SU-DHL-6 (cell line): ENCODE measurements around the gene PNMA8B.

ENCODE experiments used
- H2AFZ ChIP-seq: fragments of 200-600 bp; sonication (generic); 2 replicates; pipeline ENCODE4 v1.6.1; 2014; ENCODE audit warnings: low read depth, mild to moderate bottlenecking, moderate library complexity, mixed read lengths, antibody characterized with exemption, low read length; ENCODE audit not compliant: severe bottlenecking
- H3F3A ChIP-seq: fragments of 200-600 bp; shearing (Covaris generic); 2 replicates; pipeline ENCODE4 v1.6.0; 2016; ENCODE audit warnings: antibody characterized with exemption, mild to moderate bottlenecking; ENCODE audit not compliant: insufficient read depth
- H3K27ac ChIP-seq: fragments of 200-600 bp; sonication (generic); 2 replicates; pipeline ENCODE4 v1.5.1; 2016; ENCODE audit warnings: low read depth, mild to moderate bottlenecking, low read length, moderate library complexity, mixed read lengths
- H3K27me3 ChIP-seq: fragments of 200-600 bp; sonication (generic), shearing (Covaris generic); 2 replicates; pipeline ENCODE4 v1.6.0; 2014; ENCODE audit warnings: mild to moderate bottlenecking, low read length
- H3K36me3 ChIP-seq: fragments of 200-600 bp; sonication (generic); 2 replicates; pipeline ENCODE4 v1.6.1; 2014; ENCODE audit warnings: mild to moderate bottlenecking, low read length, mixed read lengths
- H3K4me2 ChIP-seq: fragments of 300-600, 200-600 bp; shearing (Covaris generic), sonication (generic); 2 replicates; pipeline ENCODE4 v1.6.0; 2014; ENCODE audit warnings: low read length, low read depth, mild to moderate bottlenecking; ENCODE audit not compliant: poor library complexity, severe bottlenecking
- H3K4me3 ChIP-seq: fragments of 200-600 bp; sonication (generic); 2 replicates; pipeline ENCODE4 v1.5.1; 2014; ENCODE audit warnings: antibody characterized with exemption, low read length, mild to moderate bottlenecking, mixed read lengths; ENCODE audit not compliant: insufficient read depth, poor library complexity, severe bottlenecking
- H3K79me2 ChIP-seq: fragments of 200-600 bp; sonication (generic); 2 replicates; pipeline ENCODE4 v1.6.1; 2014; ENCODE audit warnings: mild to moderate bottlenecking, low read length, moderate library complexity; ENCODE audit not compliant: insufficient read depth
- H3K9ac ChIP-seq: fragments of 200-600 bp; sonication (generic); 2 replicates; pipeline ENCODE4 v1.7.0; 2014; ENCODE audit warnings: mild to moderate bottlenecking, low read length
- H3K9me2 ChIP-seq: fragments of 200-600 bp; sonication (generic); replicated peaks from 2 replicates; pipeline ENCODE4 v1.6.1; 2014; ENCODE audit warnings: low read length; ENCODE audit not compliant: insufficient read depth
- H3K9me3 ChIP-seq: fragments of 200-600 bp; sonication (generic); 2 replicates; pipeline ENCODE4 v1.6.1; 2014; ENCODE audit warnings: low read length, mixed read lengths; ENCODE audit not compliant: insufficient read depth
- H4K20me1 ChIP-seq: fragments of 200-600 bp; sonication (generic); 2 replicates; pipeline ENCODE4 v1.6.1; 2014; ENCODE audit warnings: low read depth, mild to moderate bottlenecking, antibody characterized with exemption, low read length, moderate library complexity, mixed read lengths
- EZH2phosphoT487 ChIP-seq: fragments of 200-600 bp; sonication (generic), shearing (Covaris generic); conservative IDR thresholded peaks from 2 replicates; pipeline ENCODE4 v1.6.1; 2018; ENCODE audit warnings: mild to moderate bottlenecking, antibody characterized with exemption, low read length, moderate library complexity, mixed read lengths
- TF ChIP-seq, protein P1 (sequence below): fragments of 200-600 bp; sonication (generic); IDR thresholded peaks from one replicate; pipeline ENCODE4 v1.5.1; 2017; ENCODE audit warnings: antibody characterized with exemption, mild to moderate bottlenecking, low read length, moderate library complexity; ENCODE audit not compliant: insufficient read depth, poor library complexity, severe bottlenecking

Gene PNMA8B

DNA sequence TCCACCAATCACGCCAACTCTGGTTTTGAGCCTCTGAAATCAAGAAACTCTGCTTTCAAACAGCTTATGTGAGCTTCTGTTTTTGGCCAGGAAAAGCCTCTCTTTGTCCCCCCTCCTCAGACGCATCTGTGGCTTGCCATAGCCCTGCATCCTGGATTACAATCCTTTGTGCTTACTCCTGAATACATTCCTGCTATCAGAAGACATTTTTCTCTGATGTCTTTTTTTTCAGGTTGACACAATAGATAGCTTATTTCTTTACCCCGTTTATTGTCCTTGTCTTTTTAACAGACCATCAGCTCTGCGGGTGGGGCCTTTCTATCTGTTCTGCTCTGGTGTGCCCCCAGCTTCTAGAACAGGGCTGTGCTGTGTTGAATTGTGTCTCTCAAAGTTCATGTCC lies 11.0 kb downstream of the PNMA8B start:
- H2AFZ ChIP-seq = peak overlapping the region; percentile 62
- peak overlapping the region; percentile 75 for H3K27ac ChIP-seq
- no peaks in the 10 kb centered on the region for H3K27me3 ChIP-seq
- peak overlapping the region; percentile 16 for H3K4me2 ChIP-seq
- no peaks in the 10 kb centered on the region for H3K9me3 ChIP-seq
- no peaks in the 10 kb centered on the region for H3K79me2 ChIP-seq
- TF ChIP-seq EZH2phosphoT487 = no peak
- TF ChIP-seq, protein P1, sequence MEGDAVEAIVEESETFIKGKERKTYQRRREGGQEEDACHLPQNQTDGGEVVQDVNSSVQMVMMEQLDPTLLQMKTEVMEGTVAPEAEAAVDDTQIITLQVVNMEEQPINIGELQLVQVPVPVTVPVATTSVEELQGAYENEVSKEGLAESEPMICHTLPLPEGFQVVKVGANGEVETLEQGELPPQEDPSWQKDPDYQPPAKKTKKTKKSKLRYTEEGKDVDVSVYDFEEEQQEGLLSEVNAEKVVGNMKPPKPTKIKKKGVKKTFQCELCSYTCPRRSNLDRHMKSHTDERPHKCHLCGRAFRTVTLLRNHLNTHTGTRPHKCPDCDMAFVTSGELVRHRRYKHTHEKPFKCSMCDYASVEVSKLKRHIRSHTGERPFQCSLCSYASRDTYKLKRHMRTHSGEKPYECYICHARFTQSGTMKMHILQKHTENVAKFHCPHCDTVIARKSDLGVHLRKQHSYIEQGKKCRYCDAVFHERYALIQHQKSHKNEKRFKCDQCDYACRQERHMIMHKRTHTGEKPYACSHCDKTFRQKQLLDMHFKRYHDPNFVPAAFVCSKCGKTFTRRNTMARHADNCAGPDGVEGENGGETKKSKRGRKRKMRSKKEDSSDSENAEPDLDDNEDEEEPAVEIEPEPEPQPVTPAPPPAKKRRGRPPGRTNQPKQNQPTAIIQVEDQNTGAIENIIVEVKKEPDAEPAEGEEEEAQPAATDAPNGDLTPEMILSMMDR = no peak
- peaks cover 37% of the 10 kb centered on the region for H3F3A ChIP-seq
- H3K36me3 ChIP-seq = no peaks in the 10 kb centered on the region
- H3K4me3 ChIP-seq = no peak overlapping the region
- no peaks in the 10 kb centered on the region for H4K20me1 ChIP-seq
- H3K9ac ChIP-seq = peak overlapping the region; percentile 21; the same call in 1 of the 2 replicates
- H3K9me2 ChIP-seq = no peaks in the 10 kb centered on the region

DNA sequence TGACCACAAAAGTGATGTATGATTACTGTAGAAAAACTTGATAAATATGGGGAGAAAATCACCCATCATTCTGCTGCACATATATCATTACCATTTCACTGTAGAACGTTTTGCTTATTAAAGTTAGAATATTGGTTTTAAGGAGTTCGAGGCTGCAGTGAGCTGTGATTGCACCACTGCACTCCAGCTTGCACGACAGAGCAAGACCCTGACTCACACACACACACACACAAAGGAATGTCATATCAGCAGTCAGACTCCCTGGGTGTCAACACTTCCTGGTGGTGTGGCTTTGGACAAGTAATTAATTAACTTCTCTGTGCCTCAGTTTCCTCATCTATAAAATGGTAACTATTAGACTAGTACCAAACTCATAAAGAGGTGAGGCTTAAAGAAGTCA lies 13.0 kb downstream of the PNMA8B start:
- Histone ChIP-seq H3K27me3 (no peaks in the 10 kb centered on the region), H3K4me2 (no peak overlapping the region), H3K79me2 (no peaks in the 10 kb centered on the region), H3K4me3 (no peak overlapping the region), H4K20me1 (no peaks in the 10 kb centered on the region), H3K27ac (peak overlapping the region; percentile 25), H2AFZ (no peak overlapping the region), H3K9ac (no peak overlapping the region), H3K9me3 (no peaks in the 10 kb centered on the region), H3K36me3 (no peaks in the 10 kb centered on the region), H3K9me2 (no peaks in the 10 kb centered on the region), H3F3A (peaks cover 50% of the 10 kb centered on the region)
- no peak for TF ChIP-seq EZH2phosphoT487
- TF ChIP-seq, protein P1 = no peak

DNA sequence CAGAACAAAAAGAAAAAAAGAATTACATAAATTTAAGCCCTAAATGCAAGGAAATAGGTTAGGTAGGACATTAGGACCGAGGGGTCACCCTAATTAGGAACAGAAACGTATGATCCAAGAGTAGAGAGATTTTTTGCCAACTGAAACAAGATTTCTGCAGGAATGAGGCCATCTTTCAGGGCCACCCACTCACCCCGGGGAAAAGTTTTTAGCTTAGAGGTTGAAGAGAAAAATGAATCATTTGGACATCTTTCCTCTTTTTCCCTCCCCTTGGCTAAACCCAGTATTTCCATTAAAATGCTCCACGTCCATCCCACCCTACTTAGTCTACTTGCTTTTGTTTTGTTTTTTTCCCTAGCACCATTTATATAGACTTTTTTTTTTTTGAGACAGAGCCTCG lies 13.7 kb downstream of the PNMA8B start:
- Histone ChIP-seq H3F3A (peaks cover 52% of the 10 kb centered on the region), H3K9me2 (no peaks in the 10 kb centered on the region), H3K9me3 (no peaks in the 10 kb centered on the region), H3K4me3 (no peak overlapping the region), H3K27ac (peak overlapping the region; percentile 55), H3K79me2 (no peaks in the 10 kb centered on the region), H4K20me1 (no peaks in the 10 kb centered on the region), H3K36me3 (no peaks in the 10 kb centered on the region), H3K27me3 (no peaks in the 10 kb centered on the region), H3K9ac (peak overlapping the region; percentile 4; the same call in 1 of the 2 replicates), H3K4me2 (peak overlapping the region; percentile 23), H2AFZ (peak overlapping the region; percentile 53)
- TF ChIP-seq, protein P1 = no peak
- no peak for TF ChIP-seq EZH2phosphoT487
